HG03460 (cell line): ENCODE data around the gene MAMDC2.
A peak's percentile ranks its signal among the peaks of the same experiment; 100 is the strongest.

ENCODE experiments used
- ATAC-seq: cut with Tn5 transposase; IDR thresholded peaks from one replicate; pipeline ENCODE4 v1.9.1; 2021; ENCODE audit not compliant: unreplicated experiment

Gene MAMDC2

GRCh38 chr9:70101265-70101664 lies 57.6 kb downstream of the MAMDC2 start:
- no peak for ATAC-seq

- no peak for ATAC-seq
Observed at GRCh38 chr9:70105147-70105546, 61.5 kb downstream of the MAMDC2 start.

DNA sequence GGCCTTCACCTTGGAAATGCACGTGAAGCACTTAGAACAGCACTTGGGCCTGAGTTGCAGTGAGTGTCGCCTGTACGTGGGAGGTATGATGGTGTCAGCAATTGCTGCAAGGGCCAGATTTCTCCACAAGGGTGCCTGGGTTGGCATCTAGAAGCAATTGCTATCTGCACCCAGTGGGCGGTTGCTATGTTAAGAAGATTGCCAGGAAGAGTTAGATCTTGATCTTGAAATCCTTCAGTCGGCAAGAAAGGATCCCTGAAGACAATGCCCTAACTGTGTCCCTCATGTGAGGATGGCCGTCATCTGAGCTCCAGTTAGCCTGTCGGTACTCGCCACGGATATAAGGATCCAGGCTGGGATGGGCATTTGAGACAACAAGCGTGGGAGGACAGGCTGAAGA lies 62.9 kb downstream of the MAMDC2 start:
- no peak for ATAC-seq

DNA sequence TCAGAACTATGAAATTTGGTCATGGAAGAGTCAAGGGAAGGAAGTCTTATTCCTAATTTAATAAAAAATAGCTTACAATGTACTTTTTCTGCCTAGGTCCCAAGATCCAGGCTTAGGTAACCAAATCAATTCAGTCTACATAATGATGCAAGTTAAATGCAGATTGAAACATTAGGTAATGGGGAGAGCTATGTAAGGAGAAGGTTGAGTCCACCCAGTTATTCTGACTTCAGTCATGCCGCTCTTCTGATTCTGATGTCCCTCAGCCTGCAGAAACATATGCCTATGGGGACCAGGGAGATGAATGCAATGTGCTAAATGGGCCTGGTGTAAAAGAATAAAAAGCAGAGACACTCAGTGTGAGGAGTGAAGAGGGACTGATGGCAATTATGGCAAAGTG lies 63.9 kb downstream of the MAMDC2 start:
- no peak for ATAC-seq

DNA sequence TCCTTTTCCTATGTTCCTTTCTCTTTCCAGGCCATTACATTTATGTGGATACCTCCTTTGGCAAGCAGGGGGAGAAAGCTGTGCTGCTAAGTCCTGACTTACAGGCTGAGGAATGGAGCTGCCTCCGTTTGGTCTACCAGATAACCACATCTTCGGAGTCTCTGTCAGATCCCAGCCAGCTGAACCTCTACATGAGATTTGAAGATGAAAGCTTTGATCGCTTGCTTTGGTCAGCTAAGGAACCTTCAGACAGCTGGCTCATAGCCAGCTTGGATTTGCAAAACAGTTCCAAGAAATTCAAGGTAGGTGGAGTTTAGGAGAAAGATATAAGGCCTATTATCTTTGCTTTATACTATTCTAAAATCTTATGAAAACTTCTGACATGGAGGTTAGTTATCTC lies 64.5 kb downstream of the MAMDC2 start:
- no peak for ATAC-seq

- no peak for ATAC-seq
Observed at GRCh38 chr9:70110194-70111041, 66.8 kb downstream of the MAMDC2 start.

- ATAC-seq, result peak; percentile 63
Observed at GRCh38 chr9:70111042-70111602, 67.5 kb downstream of the MAMDC2 start.

- ATAC-seq, result no peak
Observed at GRCh38 chr9:70111641-70112236, 68.1 kb downstream of the MAMDC2 start.

DNA sequence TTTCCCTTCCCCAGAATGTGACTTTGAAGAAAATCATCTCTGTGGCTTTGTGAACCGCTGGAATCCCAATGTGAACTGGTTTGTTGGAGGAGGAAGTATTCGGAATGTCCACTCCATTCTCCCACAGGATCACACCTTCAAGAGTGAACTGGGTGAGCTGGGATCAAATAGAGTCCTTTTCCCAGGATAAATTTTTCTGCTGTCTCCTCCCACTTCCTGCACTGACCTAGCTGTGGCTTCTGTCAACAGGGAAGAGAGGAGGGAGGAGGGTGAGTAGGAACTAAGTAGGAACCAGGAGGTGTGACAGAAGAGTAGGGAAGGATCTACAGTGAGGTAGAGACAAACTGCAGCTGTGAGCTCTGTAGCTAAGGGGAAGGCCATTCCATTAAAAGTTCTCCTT lies 69.3 kb downstream of the MAMDC2 start:
- no peak for ATAC-seq

DNA sequence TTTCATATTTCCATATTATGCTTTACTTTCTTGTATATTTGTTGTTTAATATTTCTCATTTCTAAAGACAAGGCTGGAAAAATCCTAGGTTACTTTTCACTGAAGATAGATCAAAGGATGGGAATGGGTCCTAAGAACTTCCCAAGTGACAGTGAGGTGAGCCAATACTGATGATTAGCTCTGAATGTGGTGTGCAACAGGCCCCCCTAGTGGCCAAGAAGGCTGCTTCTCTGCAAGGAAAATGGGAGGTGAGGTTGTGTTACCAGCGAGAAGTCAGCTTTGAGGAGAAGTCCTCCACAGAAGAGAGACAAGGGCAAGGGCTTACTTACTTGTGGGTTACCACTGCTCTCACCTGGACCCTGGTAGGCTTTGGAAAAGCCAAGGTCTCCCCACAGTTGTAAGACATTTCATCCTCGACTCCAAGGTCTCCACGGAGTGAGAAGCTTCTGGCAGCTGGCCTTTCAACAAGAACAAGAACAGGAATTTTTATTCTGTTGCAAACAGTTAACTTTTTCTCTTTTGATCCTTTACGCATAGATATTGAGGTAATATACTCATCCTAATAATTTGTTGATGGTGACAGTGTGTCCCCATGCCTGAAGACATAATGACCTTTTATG lies 69.9 kb downstream of the MAMDC2 start:
- ATAC-seq, result peak; percentile 61

DNA sequence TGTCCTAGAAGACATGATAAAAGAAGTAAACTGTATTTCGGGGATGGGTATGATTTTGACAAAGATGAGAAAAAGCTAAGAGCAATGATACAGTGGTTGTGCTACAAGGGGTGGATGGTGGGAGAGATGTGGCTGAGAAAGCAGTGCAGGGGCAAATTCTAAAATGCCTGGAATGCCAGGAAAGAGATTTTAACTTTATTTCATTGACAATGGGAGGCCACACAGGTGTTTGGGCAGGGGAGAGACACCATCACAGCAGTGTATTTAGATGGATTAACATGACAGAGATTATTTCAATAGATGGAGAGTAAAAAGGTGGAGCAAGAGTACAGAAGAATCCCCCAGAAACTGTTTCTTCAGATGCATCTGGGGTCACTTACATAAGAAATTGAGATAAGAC lies 71.2 kb downstream of the MAMDC2 start:
- no peak for ATAC-seq

GRCh38 chr9:70117835-70118319 lies 74.2 kb downstream of the MAMDC2 start:
- no peak for ATAC-seq

- no peak for ATAC-seq
Observed at GRCh38 chr9:70119786-70120185, 76.1 kb downstream of the MAMDC2 start.

GRCh38 chr9:70120834-70121510 lies 77.3 kb downstream of the MAMDC2 start:
- no peak for ATAC-seq

DNA sequence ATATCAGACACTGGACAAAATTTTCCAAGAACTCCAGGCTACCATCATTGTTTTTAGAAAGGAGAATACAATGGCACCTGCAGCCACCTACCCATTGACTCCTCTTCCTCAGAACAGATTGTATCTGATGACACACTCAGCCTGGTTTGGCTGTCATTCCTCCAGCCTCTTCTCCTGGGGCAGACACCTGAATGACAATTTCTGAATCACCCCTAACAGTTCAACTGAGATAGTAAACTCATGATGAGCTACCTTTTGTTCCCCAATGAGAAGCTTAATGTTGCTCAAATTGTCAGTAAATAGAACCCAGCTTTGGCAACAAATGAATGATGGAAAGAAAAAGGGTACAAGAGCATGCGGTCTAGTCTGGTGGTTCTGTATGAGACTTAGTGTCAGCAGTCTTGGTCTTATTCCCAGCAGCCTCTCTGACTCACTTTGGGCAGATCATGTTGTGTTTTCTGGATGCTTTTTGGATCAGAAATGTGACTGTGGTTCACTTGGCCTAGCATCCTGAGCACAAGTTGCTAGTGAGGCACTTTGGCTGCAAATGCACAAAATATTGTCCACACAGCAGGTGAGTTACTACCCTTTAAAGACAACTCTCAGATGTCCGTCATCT lies 78.3 kb downstream of the MAMDC2 start:
- no peak for ATAC-seq

GRCh38 chr9:70123695-70124094 lies 80.0 kb downstream of the MAMDC2 start:
- no peak for ATAC-seq

- ATAC-seq, result no peak
Observed at GRCh38 chr9:70125621-70126263, 82.1 kb downstream of the MAMDC2 start.

DNA sequence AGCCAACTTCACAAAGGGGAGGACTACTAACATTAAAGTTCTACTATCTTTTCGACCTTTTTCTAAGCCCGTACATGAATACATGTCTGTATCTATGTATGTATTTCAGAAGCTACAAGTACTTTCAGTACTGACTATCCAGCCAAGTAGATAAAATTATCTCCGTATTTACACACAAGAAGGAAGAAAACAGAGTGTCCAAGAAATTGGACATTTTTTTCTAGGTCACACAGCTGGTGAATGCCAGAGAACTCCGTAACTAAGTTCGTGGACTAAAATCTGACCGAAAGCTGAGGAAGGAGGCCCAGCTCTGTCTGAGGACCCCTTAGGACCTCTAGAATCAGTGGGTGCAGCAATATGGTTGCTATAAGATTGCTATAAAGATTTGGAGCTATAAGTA lies 83.4 kb downstream of the MAMDC2 start:
- no peak for ATAC-seq

DNA sequence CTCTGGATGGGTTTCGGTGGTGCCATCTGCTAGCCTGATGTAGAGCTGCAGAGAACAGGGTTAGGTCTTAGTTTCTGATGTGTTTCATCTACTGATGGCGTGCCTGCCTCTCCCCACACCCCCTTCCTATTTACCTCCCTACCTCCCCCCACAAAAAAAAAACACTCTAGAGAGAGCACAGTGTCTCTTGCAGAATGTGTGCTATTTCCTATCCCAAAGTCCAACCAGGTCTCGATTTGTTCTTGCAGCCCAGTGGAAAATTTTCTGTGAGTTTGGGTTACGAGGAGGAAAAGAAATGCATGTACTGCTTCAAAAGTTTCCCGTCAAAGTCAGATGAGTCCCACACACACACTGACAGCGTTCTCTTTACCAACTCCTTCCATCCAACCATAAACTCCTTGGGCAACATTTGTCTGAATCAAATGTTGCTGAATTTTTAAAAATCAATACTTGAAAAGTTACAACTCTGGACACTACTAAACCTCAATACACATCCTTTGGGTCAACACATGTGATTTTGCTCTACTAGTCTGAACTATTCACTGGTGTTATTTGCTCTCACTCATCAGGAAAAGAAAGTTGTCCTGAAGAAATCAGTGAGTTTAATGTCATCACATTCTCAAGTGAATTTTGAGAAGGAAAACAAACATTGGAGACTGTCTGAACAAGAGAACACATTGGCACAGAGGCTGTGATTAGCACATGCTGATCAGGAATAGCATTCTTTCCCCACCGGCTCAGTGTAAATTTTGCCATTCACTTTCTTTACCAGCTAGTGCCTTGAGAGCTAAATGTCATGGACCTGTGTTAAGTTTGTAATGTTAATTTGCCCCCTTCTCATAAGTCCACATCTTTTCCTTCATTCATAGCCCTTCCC lies 84.1 kb downstream of the MAMDC2 start:
- no peak for ATAC-seq
